Measurements from ENCODE around the gene TIAM1.

TIAM1 gene

DNA sequence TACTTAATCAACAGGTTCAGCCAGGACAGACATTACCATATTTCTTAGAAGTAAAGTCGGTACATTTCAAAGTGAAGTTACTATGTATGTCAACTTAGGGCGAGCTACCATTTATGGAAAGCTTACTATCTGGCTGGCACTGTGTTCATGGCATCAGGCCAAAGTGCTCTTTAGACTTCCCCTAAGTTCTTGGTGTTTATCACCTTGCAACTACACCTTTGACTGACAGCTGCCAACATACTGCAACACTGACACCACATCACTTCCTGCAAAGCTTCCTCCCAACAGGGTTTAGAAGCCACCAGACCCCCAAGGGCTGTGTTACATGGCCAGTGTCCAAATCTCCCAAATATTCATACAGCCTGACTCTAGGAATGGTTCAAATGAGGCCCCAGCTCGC, 61.0 kb downstream of the TIAM1 start:
- no peak for DNase-seq (ENCODE audit: low read depth)

DNA sequence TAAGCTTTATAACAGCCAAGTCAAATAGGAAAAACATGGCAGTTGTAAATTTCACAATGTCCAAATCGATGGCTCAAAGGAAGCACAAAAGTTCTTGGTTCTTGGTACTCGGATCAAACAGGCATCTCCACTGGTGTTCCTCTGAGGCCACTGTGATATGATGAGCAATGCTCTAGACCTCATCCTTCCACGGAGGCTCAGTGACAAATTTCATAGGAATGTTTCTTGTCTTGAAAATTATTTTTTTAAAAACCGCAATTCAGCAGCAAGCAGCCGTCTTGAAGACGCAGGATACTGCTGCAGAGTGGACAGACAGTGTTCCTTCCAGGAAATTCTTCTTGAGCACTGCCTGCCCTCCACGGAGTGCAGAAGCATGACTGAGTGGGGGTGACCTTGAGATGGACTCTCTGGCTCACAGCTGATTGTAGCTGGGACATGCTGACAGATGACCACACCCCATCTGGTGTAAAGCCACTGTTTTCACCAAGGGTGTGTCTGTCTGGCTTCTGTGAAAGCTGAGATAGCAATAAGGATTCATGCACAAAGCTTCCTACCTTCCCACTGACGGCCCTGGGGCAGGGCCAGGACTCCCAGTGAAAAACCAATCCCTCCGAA, 61.9 kb downstream of the TIAM1 start:
- DNase-seq (ENCODE audit: low read depth): peak; percentile 94

DNA sequence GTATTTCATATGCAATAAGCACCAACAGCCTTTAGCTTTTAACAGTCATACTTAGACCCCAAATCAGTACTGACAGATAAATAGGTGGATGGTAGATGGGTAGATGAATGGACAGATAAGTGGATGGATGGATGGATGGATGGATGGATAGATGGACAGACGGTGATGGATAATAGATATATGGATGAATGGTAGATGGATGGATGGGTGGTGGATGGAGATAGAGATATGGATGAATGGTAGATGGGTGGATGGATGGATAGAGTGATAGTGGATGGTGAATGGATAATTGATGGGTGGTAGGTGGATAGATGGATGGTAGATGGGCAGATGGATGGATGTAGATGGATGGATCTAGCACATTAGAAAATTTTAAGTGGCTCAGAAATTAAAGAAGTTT, 62.5 kb downstream of the TIAM1 start:
- DNase-seq (ENCODE audit: low read depth): no peak

DNA sequence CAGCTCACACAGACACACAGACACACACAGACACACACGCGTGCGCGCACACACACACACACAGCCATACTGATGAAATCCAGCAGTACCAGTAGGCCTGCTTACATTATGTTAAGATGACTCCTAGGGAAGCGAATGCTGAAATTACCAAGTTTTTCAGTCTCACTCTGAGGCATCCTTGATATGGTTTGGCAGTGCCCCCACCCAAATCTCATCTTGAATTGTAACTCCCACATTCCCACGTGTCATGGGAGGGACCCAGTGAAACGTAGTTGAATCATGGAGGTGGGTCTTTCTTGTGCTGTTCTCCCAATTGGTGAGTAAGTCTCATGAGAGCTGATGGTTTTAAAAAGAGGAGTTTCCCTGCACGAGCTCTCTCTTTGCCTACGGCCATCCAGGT, 64.1 kb downstream of the TIAM1 start:
- no peak for DNase-seq (ENCODE audit: low read depth)

DNA sequence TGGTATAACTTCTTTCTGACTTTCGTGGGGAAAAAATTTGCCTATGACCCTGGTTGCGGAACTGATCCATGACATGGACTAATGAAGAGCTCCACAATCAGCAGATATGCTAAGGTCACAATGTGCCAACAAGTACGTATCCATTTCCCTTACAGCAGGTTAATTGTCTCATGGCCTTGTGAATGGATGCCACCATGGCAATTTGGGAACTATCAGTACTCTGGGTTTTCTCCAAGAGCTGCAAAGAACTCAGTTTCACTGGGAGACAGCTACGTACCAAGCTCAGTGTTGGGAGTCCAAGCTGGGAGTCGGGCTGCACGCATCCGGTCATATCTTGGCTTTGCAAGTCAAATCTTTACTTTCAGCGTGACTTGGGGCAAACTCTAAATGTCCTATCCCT, 64.8 kb downstream of the TIAM1 start:
- no peak for DNase-seq (ENCODE audit: low read depth)

DNA sequence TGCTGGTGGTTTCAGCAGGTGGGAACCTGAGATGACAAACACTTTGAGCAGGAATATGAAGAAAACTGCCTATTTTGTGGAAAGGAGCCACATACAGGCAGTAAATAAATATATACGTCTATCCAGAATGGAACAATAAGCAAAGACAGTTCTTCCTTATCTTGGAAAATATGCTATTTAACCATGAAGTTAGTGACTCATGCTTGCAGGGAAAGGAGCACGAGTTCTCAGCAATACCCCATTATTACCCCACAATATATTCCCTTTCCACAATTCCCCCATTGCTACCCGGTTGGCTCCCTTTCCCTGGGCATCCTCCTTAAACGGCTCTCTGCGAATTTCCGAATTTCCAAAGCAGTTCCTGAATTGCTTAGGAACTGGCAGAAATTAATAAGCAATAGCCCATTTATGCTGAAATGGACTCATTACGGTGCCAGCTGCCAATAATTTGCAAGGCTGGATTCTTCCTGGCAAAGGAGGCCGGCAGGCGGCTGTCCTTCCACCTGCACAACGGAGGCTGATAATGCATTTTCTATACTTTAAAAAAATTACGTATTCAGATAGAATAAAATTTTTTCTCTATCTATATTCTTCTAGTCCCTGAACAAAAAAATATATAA, 65.4 kb downstream of the TIAM1 start:
- DNase-seq (ENCODE audit: low read depth): no peak

DNA sequence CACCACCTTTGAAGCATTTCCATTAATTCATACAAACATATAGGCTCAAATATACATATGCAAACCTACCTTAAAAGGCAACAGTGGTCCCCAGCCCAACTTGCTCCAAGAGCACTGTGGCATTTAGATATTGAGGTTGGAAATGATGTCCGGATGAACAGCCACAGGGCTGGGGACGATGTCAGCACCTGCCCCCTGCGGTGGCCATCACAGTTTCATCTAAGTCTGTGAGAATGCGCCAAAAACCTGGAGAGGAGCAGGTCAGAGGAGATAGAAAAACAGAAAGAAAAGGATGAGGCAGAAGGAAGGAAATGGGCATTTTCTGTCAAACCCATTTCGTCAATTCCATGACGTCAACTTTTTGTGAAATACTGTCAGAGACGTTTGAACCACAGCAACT, 67.4 kb downstream of the TIAM1 start:
- DNase-seq (ENCODE audit: low read depth): no peak

DNA sequence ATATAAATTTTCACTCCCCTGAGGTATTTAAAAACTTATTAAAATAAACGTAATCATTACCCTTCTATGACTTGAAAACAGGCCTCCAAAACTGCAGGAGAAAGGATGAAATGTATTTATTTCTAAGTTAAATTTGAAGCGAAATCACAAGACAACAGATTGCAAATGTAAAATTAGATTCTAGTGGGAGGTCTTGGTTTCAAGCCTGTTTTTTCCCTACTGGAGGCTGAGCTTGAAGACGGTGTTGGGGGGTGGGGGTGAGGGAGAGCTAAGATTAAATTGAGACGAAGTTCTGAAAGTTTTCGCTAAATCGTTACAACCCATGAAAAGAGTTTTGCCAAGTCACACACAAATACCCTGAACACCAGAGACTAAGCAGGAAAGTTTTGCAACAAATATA, 68.2 kb downstream of the TIAM1 start:
- no peak for DNase-seq (ENCODE audit: low read depth)

DNA sequence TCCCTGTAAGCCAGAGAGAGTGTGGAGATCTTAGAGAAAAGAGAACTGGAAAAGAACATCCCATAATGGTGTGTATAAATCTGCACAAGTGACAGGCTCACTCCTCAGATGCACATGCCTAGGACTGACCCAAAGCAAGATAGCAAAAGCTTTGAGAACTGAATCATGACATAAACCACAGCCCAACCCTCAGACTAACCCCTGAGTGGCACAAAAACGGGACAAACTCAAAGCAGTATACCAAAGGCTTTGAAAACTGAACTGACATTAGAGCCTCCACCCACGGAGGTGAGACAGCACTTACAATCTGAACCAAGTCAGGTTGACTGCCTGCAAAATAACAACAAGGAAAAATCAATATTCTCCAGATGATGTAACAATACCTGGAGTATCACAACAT, 70.8 kb downstream of the TIAM1 start:
- no peak for DNase-seq (ENCODE audit: low read depth)

DNA sequence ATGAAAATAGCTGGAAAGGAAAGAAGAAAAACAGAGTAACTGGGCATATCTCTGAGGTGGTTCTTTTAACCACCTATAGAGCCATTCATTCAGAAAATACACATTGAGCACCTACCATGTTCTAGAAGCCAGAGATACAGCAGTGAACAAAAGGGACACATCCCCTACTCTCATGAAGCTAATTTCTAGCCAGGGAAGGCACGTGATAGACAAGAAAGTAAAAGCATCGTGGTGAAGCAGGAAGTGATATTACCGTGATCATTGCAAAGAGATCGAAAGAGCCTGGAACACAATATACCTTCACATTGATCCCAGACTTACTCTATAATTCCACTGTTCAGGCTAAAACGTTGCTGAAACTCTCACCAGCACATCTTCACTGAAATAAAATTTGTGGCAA, 76.0 kb downstream of the TIAM1 start:
- DNase-seq (ENCODE audit: low read depth): no peak

DNA sequence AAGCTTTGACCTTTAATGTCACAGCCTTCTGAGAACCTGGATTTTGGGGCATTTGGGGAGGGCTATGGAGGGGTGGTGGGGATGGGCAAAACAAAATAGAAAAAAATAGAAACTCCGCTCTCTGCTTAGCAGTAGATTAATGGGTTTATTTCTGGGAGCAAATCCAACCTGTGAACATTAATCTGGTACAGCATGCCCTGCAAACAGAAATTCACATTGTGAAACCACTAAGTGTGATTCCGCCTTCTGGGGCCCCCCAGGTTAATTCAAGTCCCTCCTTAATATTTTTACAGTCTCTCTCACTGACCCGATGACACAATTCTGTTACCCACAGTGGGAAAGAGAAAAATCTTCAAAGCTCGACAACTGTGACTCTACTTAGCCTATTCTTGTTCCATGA, 76.4 kb downstream of the TIAM1 start:
- no peak for DNase-seq (ENCODE audit: low read depth)

DNA sequence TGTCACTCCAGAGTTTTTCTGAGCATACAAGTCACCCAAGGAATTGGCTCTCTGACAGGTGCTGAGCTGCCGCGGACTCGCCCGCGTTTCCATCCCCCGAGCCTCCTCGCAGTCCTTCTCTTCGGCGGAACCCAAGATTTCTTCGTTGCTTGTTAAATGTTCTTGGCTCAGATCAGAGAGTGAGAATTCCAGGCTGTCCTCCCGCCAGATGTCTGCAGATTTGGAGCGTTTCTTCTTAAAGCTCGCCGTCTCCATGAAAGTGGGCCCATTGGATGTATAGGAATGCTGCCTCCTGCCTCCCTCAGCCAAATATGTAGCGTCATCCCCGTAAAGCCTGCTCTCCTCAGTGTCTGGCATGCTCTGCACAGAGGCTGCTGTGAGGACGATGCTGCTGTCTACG, 77.8 kb downstream of the TIAM1 start:
- no peak for DNase-seq (ENCODE audit: low read depth)

DNA sequence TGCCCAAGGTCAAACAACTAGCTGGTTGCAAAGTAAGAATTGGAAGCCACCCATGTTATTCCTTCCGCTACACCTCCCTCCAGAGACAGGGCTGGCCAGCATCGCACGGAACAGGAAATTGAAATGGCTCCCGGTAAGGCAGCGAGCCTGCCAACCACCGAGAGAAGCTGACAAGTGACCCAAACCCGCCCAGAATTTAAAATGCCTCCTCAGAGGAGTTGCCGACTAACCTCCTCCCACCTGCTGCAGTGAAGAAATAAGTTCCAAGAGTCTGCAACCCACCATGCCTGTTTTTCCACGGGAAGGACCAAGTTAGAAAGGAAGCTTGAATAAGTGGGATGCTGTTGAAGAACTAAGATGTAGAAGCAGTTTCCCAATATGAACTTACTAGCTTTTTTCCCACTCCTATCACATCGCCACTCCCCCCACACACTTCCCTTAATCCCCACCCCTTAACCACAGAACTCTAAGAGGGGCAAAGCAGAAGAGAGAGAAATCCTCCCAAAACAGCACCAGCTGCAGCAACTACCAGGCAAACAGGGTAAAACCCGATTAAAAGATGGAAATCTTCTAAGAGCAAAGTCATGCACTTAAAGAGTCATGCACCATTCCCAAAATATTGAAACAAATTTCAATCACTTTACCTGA, 78.6 kb downstream of the TIAM1 start:
- no peak for DNase-seq (ENCODE audit: low read depth)

DNA sequence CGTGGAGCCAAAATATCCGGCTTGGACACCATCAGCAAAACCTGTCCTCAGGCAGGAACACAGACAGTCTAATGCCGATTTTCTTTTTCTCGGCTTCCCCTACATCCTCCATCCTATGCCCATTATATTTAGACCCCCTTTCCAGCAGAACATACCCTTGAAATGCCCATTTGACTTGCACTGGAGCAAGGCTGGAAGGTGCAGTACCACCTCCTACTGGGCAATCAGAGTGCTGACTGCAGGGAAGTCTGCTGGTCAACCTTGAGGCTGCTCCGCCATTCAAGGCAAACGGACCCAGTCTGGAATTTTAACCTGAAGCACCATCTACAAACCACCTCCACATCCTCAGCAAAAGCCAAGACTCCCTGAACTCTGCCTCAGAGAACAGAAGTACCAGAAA, 79.5 kb downstream of the TIAM1 start:
- no peak for DNase-seq (ENCODE audit: low read depth)

DNA sequence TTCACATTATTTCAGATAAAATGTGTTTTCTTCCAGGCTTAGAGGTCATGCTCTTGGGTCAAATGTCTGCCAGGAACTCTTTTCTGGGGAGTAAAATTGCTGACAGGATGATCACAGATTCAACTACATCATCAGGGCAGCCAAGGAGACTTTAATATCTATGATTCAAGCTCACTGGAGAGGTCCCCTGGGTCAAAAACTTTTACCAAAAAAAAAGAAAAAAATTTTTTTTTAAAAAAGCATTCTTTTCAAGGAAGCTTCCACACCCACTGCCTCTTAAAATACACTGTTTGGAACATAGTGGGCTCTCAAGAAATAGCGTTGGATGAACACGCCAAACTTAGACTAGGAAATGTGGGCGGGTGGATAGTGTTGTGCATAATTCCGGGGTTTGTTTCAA, 81.3 kb downstream of the TIAM1 start:
- DNase-seq (ENCODE audit: low read depth): no peak

DNA sequence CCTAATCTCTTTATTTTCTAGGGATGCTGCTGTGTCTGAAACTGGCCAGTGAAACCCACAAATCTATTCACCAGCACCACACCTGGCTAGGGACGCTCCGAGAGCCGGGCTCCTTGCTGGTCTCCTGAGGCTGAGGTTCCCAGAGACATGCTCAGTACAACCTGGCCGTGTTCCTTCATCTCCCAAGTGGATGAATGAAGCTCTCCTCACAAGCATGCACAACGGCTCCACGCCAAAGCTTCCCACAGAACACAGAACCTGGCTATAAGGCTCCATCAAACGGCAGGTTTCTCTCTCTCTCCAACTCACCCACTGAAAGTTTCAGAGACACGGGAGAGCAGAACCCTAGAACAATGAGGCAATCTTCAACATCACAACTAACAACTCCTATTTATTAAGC, 82.3 kb downstream of the TIAM1 start:
- DNase-seq (ENCODE audit: low read depth): no peak

DNA sequence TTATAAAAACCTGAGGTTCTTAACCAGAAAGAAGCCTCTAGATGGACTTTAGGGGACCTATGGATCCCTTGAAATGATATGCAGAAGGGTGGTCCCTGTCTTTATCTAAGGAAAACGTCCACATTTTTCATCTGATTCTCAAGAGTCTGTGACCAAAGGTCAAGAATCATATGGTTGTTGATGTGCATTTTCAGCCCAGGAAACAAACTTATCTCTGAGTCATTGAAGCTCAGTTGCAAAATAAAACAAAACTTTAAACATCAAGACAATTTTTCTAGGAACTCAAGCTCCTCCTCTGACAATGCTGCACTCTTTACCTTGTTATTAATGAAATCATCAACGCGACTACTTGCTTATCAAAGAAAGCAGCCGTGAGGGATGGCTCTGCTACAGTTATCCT, 83.3 kb downstream of the TIAM1 start:
- no peak for DNase-seq (ENCODE audit: low read depth)

DNA sequence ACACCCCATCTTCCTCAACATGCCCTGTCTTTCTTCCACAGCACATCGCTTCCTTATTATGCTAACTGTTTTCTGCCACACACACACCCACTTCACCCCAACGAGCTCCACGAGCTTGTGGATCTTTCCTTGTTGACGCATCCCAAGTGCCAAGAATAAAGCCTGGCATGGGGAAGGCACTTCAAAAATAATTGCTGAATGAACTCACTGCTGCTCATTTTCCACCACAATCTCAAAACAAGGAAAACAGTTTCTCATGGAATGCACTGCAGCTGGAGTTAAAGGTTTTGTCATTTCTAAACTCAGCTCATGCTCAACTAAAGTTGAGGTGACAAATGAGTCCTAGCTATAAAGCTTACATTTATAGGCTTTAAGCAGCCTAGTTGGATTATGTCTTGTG, 86.0 kb downstream of the TIAM1 start:
- DNase-seq (ENCODE audit: low read depth): no peak

DNA sequence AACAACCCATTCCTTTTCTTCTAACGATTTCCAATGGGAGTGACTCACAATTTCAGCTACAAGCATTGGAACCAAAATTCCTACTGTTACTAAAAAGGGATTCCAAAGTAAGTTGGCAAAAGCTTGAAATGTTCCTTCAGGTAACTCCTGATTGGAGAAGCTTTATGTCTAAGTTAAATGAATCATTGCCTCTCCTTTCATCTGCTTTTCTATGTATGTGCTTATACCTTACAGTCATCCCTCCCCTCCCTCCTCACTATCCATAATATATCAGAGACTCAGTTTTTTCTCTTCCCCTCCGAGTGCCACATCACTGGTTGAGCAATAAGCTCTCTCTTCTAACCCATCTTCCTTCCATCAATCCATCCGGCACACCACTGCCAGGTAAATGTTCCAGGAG, 86.8 kb downstream of the TIAM1 start:
- DNase-seq (ENCODE audit: low read depth): no peak

DNA sequence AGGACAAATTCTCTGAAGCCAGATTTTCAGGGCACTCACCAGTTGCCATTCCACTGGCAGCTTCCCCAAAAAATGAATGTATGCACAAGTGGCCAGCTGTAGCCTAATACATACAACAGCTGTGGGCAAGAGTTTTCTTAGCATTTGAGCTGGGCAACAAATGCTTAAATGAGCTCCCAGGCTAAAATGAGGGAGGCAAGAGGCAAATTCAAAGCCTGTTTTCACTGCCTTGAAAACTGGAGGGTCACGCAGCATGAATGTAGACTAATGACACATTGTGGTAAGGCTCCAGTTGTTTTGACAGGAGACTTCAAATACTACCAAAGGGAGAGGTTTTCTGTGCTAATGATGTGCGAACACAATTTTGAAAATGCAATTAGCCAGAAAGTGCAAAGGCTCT, 88.2 kb downstream of the TIAM1 start:
- no peak for DNase-seq (ENCODE audit: low read depth)

DNA sequence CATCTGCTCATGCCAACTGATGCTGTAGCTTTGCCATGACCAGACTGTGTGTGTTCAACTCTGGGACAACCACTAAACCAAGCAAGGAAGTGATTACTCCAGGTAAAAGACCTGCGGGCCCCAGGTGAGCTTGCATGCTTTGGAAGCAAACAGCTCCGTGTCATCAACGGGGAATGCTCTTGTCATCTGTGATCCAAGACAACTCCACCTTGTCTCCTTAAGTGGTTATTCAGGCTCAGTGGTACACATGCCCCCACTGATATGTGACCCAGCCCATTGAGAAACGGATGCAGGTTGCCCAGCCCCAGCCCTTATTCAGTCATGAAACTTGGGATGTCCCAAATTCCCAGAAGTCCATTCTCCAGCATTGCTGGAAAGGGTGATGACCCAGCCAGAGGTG, 89.0 kb downstream of the TIAM1 start:
- no peak for DNase-seq (ENCODE audit: low read depth)

DNA sequence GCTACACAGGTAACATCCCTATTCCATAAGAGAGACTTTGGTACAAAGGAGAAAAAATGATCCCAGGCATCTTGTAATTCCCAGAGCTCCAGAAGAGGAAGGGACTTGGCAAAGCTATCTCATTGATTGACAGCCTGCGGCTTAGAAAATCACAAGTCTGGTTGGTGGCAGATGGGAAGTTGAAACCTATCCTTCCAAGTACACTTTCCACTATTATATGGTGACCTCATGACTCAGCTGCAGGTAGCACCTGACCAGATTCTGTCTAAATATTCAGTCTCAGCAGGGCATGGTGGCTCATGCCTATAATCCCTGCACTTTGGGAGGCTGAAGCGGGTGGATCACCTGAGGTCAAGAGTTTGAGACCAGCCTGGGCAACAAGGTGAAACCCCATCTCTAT, 89.9 kb downstream of the TIAM1 start:
- no peak for DNase-seq (ENCODE audit: low read depth)

DNA sequence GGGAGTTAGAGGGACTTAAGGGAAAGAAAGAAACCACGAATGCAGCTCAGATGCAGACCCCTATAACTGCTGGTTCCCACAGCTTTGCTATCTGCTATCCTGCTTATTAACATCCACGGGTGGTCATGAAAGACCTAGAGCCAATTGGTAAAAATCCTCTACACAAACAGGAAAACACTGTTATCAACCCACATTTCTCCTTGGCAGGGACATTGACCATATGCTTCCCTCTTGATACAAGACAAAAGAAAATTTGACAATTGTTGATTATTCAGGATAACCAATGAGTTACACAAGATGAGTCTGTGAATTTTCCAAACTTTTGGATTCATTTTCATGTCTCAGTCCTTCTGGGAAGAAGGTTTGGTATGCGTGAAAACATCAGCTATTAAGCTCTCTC, 90.4 kb downstream of the TIAM1 start:
- no peak for DNase-seq (ENCODE audit: low read depth)

DNA sequence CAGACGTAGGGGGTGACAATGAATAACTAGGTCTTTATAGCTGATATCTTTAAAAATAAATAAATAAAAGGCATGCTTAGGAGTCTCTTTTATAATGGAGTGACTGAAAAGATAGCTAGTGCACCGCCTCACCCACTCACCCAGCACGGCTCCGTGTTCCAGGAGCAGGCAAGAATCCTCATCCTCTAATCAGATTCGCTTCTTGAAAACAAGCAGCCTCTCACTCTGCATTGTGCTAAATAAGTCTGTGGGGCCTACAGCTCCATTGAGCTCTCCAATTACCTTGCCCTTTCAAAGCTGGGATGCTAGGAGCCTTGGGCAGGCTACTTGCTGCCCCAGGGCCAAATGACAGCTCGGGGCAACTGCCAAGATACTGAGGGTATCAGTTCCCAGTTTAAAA, 91.5 kb downstream of the TIAM1 start:
- DNase-seq (ENCODE audit: low read depth): no peak
